GM23248 (cell line): Measurements from ENCODE around the gene APEX2. TPM values are rescaled to one million over a fixed set of nuclear protein-coding genes. Genes with fewer than 3 reads are reported as not detected.

ENCODE experiments used
- DNase-seq: peaks from one replicate; pipeline ENCODE4 v3.0.0-alpha.2; 2015
- H2AFZ ChIP-seq: fragments of 200-600 bp; sonication (generic); 2 replicates; pipeline ENCODE4 v1.6.1; 2016; ENCODE audit warnings: antibody characterized with exemption
- H3F3A ChIP-seq: fragments of 200-600 bp; sonication (generic); 2 replicates; pipeline ENCODE4 v1.6.1; 2016; ENCODE audit warnings: mild to moderate bottlenecking, antibody characterized with exemption, mixed run types; ENCODE audit not compliant: insufficient read depth
- H3K27ac ChIP-seq: fragments of 200-600 bp; sonication (generic); 2 replicates; pipeline ENCODE4 v1.5.1; 2016; ENCODE audit warnings: mild to moderate bottlenecking
- H3K27me3 ChIP-seq: fragments of 200-600 bp; sonication (generic); replicated peaks from 2 replicates; pipeline ENCODE4 v1.6.1; 2016; ENCODE audit warnings: mild to moderate bottlenecking; ENCODE audit not compliant: insufficient read depth
- H3K36me3 ChIP-seq: fragments of 200-600 bp; sonication (generic); 2 replicates; pipeline ENCODE4 v1.6.1; 2016; ENCODE audit warnings: low read depth, mild to moderate bottlenecking
- H3K4me1 ChIP-seq: fragments of 200-600 bp; sonication (generic); 2 replicates; pipeline ENCODE4 v1.6.1; 2016; ENCODE audit warnings: mild to moderate bottlenecking; ENCODE audit not compliant: insufficient read depth
- H3K4me2 ChIP-seq: fragments of 200-600 bp; sonication (generic); one replicate; pipeline ENCODE4 v1.6.1; 2016; ENCODE audit warnings: mild to moderate bottlenecking; ENCODE audit not compliant: unreplicated experiment
- H3K4me3 ChIP-seq: fragments of 200-600 bp; sonication (generic); 2 replicates; pipeline ENCODE4 v1.5.1; 2016; ENCODE audit warnings: mild to moderate bottlenecking
- H3K79me2 ChIP-seq: fragments of 200-600 bp; sonication (generic); 2 replicates; pipeline ENCODE4 v1.6.1; 2016; ENCODE audit warnings: mild to moderate bottlenecking; ENCODE audit not compliant: insufficient read depth
- H3K9ac ChIP-seq: fragments of 200-600 bp; sonication (generic); 2 replicates; pipeline ENCODE4 v1.6.1; 2016; ENCODE audit warnings: mild to moderate bottlenecking
- H3K9me2 ChIP-seq: fragments of 200-600 bp; sonication (generic); 2 replicates; pipeline ENCODE4 v1.6.1; 2016; ENCODE audit warnings: mixed run types, mild to moderate bottlenecking, moderate library complexity; ENCODE audit not compliant: insufficient read depth
- H3K9me3 ChIP-seq: fragments of 200-600 bp; sonication (generic); one replicate; pipeline ENCODE4 v1.6.1; 2017; ENCODE audit warnings: low read depth
- H4K20me1 ChIP-seq: fragments of 200-600 bp; sonication (generic); 2 replicates; pipeline ENCODE4 v1.6.0; 2016; ENCODE audit not compliant: insufficient read depth
- EZH2 ChIP-seq: fragments of 200-600 bp; sonication (generic); IDR thresholded peaks from 2 replicates; pipeline ENCODE4 v1.6.1; 2018; ENCODE audit warnings: antibody characterized with exemption, mild to moderate bottlenecking; ENCODE audit not compliant: insufficient read depth, poor library complexity, severe bottlenecking
- EZH2phosphoT487 ChIP-seq: fragments of 200-600 bp; sonication (generic); IDR thresholded peaks from 2 replicates; pipeline ENCODE4 v1.6.1; 2018; ENCODE audit warnings: antibody characterized with exemption, moderate library complexity, mild to moderate bottlenecking, low read depth; ENCODE audit not compliant: insufficient read depth
- WGBS, 2 experiments: methylation state at CpG; one replicate each; pipeline ENCODE4 v1.1.6; 2015 to 2017; ENCODE audit warnings: low lambda C conversion rate in 2 of 2, low coverage in 1 of 2; ENCODE audit errors: missing lambda C conversion rate in 2 of 2; 5-methylcytosine and 5-hydroxymethylcytosine counted together
- in situ Hi-C: fragments of 300-500 bp; cut with MboI; formaldehyde crosslinking; loops from 2 replicates; pipeline ENCODE4 v1.15.0; 2020
- polyA plus RNA-seq: library from polyadenylated mRNA; unstranded; fragments of >200 nt; fragmentation: Nextera tagmentation; extraction: Ambion mirVana; gene quantifications from 2 replicates; pipeline ENCODE4 v1.2.1, GENCODE V29; 2016
- total RNA-seq: library from RNA; depleted of rRNA; stranded (reverse); fragments of >200 nt; shearing (Covaris generic); gene quantifications from 2 replicates; pipeline ENCODE4 v1.2.3, GENCODE V29; 2014

Gene APEX2
- total and polyA plus RNA-seq, 2 experiments from 2014 or later: 8.0 to 13.7 TPM

- peaks cover 3% of the 10 kb centered on the region; the same call in 1 of the 2 replicates for H3K36me3 ChIP-seq
- H3K9me2 ChIP-seq: no peaks in the 10 kb centered on the region
- H2AFZ ChIP-seq: no peak overlapping the region
- TF ChIP-seq EZH2phosphoT487 (no peak), EZH2 (no peak)
- H3K9me3 ChIP-seq: no peaks in the 10 kb centered on the region
- H3K27me3 ChIP-seq: no peaks in the 10 kb centered on the region
- no peaks in the 10 kb centered on the region for H4K20me1 ChIP-seq
- no peak overlapping the region for H3K9ac ChIP-seq
- H3K4me1 ChIP-seq: 0 out of 2 replicates have a peak, but pooled peaks cover 5% of the 10 kb centered on the region
- DNase-seq: peak; percentile 21
- no peaks in the 10 kb centered on the region for H3F3A ChIP-seq
- no peak overlapping the region for H3K4me2 ChIP-seq
- 71 to 73% methylated on average over 9 of the region's 9 CpGs for WGBS, 2 experiments
- H3K79me2 ChIP-seq: no peaks in the 10 kb centered on the region
- H3K27ac ChIP-seq: no peak overlapping the region
- in situ Hi-C loops: no loop called here
- H3K4me3 ChIP-seq: no peak overlapping the region
These were observed 8.6 kb downstream of the APEX2 start for GRCh38 chrX:55008571-55009358.

- in situ Hi-C loops: no loop called here
- 42 to 50% methylated on average over 2 of the region's 2 CpGs for WGBS, 2 experiments
These were observed 11.1 kb downstream of the APEX2 start for GRCh38 chrX:55011294-55011693.

GRCh38 chrX:55014897-55015299 lies 14.7 kb downstream of the APEX2 start:
- no peak overlapping the region for H3K4me2 ChIP-seq

More at GRCh38 chrX:55011294-55011693, 11.1 kb downstream of the APEX2 start:
- no peaks in the 10 kb centered on the region for H4K20me1 ChIP-seq
- H3F3A ChIP-seq: no peaks in the 10 kb centered on the region
- H3K36me3 ChIP-seq: no peaks in the 10 kb centered on the region
- no peak overlapping the region for H2AFZ ChIP-seq
- H3K4me3 ChIP-seq: no peak overlapping the region
- no peaks in the 10 kb centered on the region for H3K9me3 ChIP-seq
- no peak overlapping the region for H3K9ac ChIP-seq
- no peak for TF ChIP-seq EZH2
- no peak for TF ChIP-seq EZH2phosphoT487
- H3K79me2 ChIP-seq: no peaks in the 10 kb centered on the region
- no peaks in the 10 kb centered on the region for H3K9me2 ChIP-seq
- peak; percentile 23 for DNase-seq
- no peaks in the 10 kb centered on the region for H3K27me3 ChIP-seq
- H3K4me2 ChIP-seq: no peak overlapping the region
- 0 out of 2 replicates have a peak, but pooled peaks cover 5% of the 10 kb centered on the region for H3K4me1 ChIP-seq
- H3K27ac ChIP-seq: no peak overlapping the region

GRCh38 chrX:55026143-55026542 lies 26.0 kb downstream of the APEX2 start:
- Histone ChIP-seq H3K27ac (no peak overlapping the region), H3K4me2 (no peak overlapping the region), H3K9me3 (no peaks in the 10 kb centered on the region), H2AFZ (no peak overlapping the region), H3K4me1 (no peaks in the 10 kb centered on the region), H3K27me3 (no peaks in the 10 kb centered on the region), H3K9ac (no peak overlapping the region), H3F3A (no peaks in the 10 kb centered on the region), H3K79me2 (no peaks in the 10 kb centered on the region), H3K9me2 (no peaks in the 10 kb centered on the region), H3K4me3 (no peak overlapping the region), H3K36me3 (no peaks in the 10 kb centered on the region), H4K20me1 (no peaks in the 10 kb centered on the region)
- TF ChIP-seq EZH2phosphoT487 (no peak), EZH2 (no peak)
- DNase-seq: peak; percentile 26
- in situ Hi-C loops: no loop called here

More at GRCh38 chrX:55014897-55015299, 14.7 kb downstream of the APEX2 start:
- WGBS, 2 experiments: 50 to 84% methylated on average over 1 to 4 of the region's 4 CpGs
- Histone ChIP-seq H3K27ac (no peak overlapping the region), H3K79me2 (no peaks in the 10 kb centered on the region), H4K20me1 (no peaks in the 10 kb centered on the region), H3F3A (no peaks in the 10 kb centered on the region), H3K4me1 (no peaks in the 10 kb centered on the region), H3K4me3 (no peak overlapping the region), H3K9me3 (no peaks in the 10 kb centered on the region), H3K9ac (no peak overlapping the region), H3K27me3 (no peaks in the 10 kb centered on the region), H2AFZ (no peak overlapping the region), H3K36me3 (no peaks in the 10 kb centered on the region), H3K9me2 (no peaks in the 10 kb centered on the region)
- no peak for DNase-seq
- TF ChIP-seq EZH2phosphoT487: no peak
- no peak for TF ChIP-seq EZH2
- in situ Hi-C loops: no loop called here
